NCI-H2029 treated with DMSO at 0.1 percent for 48 hours (cell line): ENCODE results near the gene WDR82.

Source experiments
- DNase-seq: peaks from one replicate; lab custom pipeline; 2025; lab: John Stamatoyannopoulos, UW

WDR82 gene

DNA sequence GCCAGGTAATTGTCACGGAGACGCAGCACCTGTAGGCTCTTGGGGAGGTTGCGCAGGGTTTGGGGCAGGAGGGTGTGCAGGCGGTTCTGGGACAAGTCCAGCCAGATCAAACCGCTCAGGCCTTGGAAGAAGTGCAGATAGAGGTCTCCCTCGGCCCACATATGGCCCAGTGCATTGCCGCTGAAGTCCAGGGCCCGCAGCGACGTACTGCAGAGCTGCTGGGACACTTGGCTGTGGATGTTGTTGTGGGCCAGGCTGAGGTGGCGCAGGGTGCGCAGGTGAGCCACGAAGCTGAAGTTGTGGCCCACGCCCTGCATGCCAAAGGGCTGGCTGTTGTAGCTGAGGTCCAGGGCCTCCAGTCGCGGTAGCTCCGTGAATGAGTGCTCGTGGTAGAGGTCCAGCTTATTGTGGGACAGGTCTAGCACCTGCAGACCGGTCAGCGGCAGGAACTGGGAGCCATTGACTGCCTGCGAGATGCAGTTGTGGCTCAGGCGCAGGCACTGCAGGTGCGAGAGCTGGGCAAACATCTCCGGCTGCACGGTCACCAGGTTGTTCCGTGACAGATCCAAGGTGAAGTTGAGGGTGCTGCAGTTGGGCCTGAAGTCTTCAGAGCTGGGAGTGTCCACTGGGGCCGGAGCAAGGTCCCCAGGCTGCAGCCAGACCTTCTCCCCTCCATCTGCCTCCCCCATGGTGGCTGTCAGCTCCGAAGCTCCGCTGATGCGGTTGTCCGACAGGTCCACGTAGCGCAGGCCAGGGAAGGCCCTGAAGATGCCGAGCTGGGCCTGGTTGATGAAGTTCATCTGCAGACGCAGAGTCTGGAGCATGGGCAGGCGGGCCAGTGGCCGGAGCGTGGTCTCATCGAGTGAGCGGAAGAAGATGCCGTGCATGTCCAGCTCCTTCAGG, 55.9 kb downstream of the WDR82 start:
- no peak for DNase-seq

DNA sequence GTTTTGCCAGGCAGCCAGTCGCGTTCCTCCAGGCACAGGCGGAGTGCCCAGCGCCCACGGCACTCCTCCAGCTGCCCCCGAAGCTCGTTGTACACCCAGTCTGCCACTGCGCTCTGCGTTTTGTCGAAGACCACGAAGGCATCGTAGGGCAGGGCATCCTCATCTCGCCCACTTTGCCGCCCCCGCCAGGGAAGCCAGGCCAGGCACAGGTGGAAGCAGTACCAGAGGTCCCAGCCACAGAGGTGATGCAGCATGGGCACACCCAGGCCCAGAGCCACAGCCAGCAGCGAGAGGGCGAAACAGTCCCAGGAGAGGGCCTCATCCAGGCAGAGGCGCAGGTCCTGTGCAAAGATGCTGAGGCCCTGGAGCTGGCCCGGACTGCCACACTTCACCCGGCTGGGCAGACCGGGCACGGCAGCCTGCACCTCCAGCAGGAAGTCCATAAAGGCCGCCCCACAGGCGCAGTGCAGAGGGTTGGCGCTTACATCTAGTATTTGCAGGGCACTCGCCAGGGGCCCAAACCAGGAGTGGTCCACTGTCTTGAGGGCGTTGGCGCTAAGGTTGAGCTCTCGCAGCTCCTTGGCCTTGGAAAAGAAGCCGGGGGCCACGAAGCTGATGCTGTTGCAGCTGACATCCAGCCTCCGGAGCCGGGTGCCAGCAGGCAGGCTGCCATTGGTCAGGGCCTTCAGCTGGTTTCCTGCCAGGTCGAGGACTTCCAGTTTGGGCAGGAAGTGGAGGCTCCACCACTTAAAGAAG, 56.7 kb downstream of the WDR82 start:
- DNase-seq: peak; percentile 32

DNA sequence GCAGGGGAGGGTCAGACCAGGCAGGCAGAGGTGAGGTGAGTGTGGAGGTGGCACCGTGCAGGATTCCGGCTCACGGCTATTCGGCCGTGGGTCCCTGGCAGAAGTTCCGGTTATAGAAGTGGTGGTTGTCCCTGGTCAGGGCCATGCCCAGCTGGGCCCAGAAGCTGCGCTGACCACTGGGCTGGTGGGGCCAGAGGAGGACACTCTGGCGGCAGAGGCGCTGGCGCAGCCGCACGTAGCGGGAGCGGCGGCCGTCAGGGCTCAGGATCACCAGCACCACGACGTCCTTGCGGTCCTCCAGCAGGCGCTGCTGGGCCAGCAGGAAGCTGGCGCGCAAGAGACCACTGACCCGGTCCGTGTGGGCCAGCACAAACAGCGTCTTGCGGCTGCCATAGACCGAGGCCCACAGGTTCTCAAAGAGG, 57.3 kb downstream of the WDR82 start:
- DNase-seq: no peak

DNA sequence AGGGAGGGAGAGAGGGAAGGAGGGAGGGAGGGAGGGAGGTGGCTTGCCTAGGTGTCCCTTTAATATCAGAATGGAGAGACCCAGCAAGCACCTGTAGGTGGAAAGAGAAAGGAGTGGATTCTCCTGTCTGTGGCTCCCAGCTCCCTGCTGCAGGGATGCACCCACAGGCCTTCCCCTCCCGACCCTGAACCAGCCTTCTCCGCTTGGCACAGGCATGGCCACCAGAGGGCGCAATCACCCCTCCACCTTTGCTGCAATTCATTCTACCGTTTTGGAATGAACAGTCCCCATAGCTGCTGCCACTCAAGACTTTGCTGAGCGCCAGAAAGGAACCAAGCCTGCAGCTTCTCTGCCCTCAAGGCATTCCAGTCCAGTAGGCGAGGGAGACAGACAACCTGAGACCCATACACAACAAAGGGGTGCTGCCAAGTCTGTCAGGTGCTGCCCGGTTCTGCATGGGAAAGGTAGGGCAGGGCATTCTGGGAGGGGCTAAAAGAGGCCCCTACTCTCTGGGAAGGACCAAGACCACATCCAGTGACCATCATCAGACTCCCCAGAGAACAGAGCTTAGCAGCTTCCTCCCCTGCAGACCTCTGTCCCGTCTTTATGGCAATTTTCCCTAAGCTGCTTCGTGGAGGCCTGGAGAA, 57.9 kb downstream of the WDR82 start:
- peak; percentile 21 for DNase-seq

DNA sequence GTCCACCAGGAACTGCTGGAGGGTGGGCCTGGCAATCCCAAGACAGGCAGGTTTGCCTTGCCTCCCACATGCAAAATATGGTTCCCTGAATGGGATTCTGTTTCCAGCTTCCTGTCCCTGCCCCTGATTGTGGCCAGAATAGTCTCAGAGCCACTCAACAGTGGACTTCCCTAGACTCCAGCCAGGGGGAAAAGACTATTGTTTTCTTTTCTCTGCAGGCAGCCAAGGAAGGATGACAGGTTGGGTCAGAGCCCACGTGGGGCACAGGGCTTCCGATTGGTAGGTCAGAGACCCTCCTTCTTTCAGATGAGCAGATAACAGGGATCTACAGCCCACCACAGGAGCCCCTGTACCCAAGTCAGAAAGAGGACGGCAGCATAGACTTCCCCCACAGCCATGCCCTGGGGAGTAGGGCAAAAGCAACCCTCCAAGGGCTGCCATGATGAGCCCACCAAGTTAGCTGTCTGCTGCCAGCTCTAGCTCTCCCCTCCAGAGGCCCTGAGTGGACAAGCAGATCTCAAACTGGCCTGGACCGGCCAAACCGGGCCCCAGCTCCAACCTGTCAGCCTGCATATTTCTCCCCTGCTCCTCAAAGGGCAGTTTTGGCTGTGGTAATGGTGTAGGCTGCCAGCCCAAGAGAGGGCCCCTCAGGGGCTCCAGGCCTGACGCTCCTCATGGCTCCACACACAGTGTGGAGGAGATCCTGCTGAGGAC, 59.4 kb downstream of the WDR82 start:
- DNase-seq: no peak

DNA sequence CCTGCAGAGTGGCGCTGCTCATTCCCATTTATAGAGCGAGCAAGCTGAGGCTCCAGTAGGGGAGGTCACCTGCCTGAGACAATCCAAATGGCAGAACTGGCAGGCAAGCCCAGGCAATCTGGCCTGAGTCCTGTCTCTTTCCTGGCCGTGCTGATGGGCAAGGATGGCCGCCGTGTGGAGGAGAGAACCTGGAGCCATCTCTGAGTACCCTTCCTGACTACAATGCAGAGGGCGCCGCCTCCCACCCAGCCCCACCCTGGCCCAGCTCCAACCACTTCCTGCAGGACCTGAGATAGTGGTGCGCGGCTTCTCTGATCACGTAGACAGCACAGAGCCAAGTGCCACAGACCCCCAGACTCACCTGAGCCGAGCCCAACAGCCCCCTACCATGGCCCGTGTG, 60.0 kb downstream of the WDR82 start:
- no peak for DNase-seq

DNA sequence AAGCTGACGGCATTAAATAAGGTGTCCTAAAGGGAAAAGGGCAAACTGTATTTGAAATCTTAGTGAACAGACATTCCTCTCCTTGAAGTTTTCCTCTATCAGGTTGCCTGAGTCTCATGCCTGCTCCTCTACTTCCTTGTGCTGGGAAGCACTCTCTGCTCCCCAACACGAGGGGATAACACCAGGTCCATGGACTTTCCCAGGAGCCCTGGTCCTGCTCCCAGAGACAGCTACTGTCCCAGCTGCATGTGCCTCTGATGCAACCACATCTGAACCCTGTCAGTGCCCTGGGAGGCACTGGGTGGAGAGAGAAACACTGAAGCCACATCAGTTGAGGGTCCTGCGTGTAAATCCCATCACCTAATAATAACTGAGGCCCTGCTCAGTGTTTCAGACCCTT, 60.4 kb downstream of the WDR82 start:
- DNase-seq: no peak

DNA sequence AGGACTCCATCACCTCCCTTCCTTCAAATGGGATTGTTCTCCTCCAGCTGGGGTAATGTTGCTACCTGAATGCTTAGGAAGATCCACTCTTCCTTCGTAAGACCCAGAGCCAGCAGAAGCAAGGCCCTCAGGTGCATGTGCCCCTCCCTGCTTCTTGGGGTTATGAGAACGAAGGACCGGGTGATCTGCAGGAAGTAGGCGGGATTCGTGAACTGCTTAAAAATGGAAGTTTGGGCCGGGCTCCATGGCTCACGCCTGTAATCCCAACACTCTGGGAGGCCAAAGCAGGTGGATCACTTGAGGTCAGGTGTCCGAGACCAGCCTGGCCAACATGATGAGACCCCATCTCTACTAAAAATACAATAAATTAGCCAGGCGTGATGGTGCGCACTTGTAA, 61.0 kb downstream of the WDR82 start:
- no peak for DNase-seq

DNA sequence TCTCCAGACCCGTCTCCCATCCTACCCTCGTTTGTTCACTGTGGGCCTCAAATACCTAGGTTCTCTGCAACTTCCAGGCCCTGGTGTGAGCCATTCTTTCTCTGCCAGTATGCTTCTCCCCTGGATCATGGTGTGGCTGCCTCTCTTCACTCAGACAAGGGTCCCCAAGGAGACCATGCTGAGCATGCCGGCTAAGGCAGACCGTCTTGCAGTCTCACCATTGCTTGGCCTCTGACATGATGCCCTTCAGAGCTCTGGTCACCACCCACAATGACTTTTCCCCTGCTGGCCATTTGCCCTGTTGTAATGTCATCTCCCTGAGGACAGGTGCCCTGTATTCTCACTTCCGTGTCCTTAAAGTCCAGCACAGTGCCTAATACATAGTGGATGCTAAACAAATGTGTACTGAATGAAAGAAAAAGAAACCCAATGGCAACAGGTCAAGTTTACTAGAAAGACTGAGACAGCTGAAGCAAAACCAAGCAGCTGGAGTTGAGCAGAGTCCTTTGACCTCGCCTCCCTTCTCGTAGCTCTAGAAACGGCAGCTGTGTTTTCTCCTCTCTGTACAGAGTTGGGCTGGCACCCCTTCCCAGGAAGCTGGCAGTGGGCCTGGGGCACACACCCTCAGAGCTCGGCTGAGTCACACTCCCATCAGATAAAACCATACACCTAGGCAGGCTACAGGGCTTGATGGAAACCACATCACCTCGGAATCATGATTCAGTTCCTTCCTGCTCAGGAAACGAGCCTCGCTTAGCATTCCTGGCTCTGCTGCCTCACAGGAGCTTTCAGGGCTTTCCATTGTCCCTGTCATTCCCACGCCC, 61.7 kb downstream of the WDR82 start:
- peak; percentile 37 for DNase-seq

DNA sequence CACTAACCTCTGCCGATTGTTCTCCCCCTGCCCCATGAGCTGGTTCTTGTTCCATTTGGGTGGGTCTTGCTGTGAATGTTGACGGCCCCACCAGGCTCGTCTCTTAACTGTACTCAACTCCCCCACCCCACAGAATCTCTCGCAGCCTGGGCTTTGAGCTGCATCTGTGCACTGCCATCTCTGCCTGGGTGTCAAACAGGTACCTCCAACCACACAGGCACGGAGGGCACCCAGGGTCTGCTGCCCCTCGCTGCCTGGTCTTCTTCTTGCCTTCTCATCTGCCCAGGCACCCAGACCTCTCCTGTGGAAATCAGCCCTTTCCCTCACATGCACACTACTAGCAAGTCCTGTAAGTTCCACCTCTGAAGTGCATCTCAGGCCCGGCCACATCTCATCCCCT, 63.1 kb downstream of the WDR82 start:
- no peak for DNase-seq

DNA sequence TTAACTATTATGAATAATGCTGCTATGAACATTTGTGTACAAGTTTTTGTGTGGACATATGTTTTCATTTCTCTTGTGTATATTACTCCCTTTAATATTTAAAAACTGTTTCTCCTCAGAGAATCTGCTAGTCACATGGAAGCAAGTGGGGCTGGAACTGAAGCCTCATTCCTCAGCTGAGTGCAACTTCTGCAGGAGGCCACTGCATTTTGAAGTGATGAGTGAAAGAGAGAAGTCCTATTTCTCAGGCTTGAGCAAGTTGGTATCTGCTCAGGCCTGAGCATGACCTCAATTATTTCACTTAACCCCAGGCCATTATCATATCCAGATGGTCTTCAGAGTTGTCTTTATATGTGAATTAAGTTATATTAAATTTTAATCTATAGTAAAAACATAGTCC, 64.5 kb downstream of the WDR82 start:
- DNase-seq: no peak

DNA sequence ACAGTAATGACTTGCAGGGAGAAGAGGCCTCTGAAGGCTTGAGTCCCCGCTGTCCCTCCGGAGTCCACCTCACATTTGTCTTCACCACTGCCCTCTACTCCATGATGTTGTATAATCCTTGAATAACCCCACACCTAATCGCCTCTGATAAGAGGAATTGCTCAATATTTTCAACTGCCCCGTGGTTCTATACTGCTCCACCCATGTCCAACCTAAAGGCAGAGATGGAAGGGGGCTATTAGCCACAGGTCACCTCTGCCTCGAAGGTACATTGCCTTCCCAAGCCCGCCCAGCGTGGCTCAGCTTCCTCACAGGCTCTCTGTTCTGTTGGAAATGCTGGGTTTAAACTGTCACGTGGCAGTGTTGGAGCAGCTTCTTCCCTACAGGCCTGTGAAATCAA, 65.4 kb downstream of the WDR82 start:
- DNase-seq: no peak

DNA sequence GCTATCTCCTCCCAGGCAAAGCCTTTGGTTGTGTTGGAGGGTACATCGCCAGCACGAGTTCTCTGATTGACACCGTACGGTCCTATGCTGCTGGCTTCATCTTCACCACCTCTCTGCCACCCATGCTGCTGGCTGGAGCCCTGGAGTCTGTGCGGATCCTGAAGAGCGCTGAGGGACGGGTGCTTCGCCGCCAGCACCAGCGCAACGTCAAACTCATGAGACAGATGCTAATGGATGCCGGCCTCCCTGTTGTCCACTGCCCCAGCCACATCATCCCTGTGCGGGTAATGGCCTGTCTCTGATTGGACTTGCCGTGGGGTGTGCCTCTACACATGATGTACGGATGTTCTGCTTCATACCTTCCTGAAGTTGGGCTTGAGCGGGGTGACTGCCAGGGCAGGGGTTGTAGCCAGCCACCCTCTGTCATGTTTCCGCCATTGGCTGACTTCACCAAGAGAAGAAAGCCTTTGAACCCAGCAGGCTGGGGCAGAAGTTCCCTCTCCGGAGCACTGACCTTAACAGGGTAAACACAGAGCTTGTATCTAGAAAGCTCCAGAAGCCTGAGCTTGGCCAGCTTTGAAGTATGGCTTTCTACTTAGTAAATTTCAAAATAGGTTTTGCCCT, 67.1 kb downstream of the WDR82 start:
- no peak for DNase-seq

DNA sequence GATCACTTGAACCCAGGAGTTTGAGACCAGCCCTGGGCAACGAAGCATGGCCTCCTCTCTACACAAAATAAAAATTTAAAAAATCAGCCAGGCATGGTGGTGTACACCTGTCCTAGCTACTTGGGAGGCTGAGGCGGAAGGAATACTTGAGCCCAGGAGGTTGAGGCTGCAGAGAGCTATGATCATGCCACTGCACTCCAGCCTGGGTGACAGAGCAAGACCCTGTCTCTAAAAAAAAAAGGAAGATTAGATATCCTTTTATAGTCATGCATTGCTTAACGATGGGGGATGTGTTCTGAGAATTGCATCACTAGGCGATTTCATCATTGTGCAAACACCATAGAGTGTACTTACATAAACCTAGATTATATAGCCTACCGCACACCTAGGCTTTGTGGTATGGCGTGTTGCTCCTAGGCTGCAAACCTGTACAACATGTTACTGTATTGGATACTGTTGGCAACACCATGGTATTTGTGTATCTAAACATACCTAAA, 67.9 kb downstream of the WDR82 start:
- no peak for DNase-seq

DNA sequence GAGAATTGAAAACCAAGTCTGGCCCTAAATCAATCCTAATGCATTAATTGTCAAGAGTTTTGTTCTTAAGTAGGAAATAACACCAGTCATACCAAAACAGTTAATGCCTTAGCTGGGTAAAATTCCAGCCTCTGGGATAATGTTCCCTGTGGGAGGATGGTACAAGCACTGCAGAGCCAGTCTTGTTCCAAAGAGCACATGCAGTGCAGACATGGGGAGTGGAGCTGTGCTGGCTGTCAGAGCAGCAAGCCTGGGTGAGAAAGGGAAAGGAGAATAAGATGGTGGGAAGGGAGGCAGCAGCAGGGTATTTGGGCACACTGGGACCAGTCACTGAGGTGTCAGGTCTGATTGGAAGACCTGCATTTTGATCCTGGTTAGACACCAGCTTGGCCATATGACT, 68.4 kb downstream of the WDR82 start:
- no peak for DNase-seq

DNA sequence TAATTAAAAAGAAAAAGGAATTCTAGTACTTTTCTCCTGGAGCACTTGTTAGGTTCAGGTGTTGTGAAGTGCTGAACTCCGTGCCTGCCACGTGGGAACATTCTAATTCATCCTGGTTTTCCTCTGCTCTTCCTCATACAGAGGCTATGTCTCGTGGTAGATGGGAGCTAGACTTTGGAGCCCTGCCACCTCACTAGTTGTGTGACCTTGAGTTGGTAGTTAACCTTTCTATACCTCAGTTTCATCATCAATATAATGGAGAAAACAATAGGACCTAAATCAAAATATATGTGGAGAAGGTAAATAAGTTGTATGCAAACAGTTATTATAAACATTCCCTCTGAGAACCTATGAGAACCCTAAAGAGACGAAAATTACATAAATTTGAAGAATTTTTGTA, 69.9 kb downstream of the WDR82 start:
- no peak for DNase-seq

DNA sequence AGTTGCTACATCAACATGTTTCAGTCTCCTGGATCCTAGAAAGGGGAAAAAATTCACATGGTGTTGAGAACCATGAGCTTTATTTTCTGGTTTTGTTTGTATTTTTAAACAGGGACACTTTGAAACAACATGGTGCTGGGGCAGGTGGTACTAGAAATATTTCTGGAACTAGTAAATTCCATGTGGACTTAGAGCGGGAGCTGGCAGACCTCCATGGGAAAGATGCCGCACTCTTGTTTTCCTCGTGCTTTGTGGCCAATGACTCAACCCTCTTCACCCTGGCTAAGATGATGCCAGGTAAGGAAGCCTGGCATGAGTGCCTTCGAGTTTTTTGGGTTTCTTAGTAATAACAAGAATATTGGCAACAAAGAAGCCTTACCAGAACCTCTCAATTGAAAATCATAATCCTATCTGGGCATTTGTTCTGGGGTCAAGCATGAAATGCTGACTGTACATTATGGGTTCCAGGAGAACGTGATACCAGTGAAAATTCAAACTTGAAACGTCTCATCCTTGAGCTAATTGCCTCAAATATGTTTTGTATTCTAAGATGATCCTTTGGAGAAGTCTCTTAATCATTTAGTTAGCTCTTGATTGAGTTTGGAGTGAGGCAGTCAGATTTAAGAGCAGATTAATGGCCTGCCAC, 72.6 kb downstream of the WDR82 start:
- no peak for DNase-seq
